Type B pancreatic cell (in vitro differentiated cells): Measurements from ENCODE around the gene ITPKB. TPM values are rescaled to one million over a fixed set of nuclear protein-coding genes. Genes with fewer than 3 reads are reported as not detected.
A peak's percentile ranks its signal among the peaks of the same experiment; 100 is the strongest.

Experiments
- DNase-seq: peaks from one replicate; pipeline ENCODE4 v3.0.0; 2021; ENCODE audit warnings: mixed read lengths; ENCODE audit not compliant: unreplicated experiment; ENCODE audit errors: extremely low spot score
- H3K27ac Mint-ChIP-seq: 2 replicates; pipeline ENCODE4 v1.8.0; 2021; ENCODE audit warnings: mild to moderate bottlenecking, mixed read lengths
- H3K27me3 Mint-ChIP-seq: 2 replicates; pipeline ENCODE4 v1.8.0; 2021; ENCODE audit warnings: mixed read lengths
- H3K36me3 Mint-ChIP-seq: 2 replicates; pipeline ENCODE4 v1.8.0; 2021; ENCODE audit warnings: mixed read lengths
- H3K4me1 Mint-ChIP-seq: one replicate; pipeline ENCODE4 v1.8.0; 2021; ENCODE audit warnings: mixed read lengths; ENCODE audit not compliant: unreplicated experiment
- H3K4me3 Mint-ChIP-seq: 2 replicates; pipeline ENCODE4 v1.8.0; 2021; ENCODE audit warnings: mild to moderate bottlenecking, mixed read lengths
- H3K9me3 Mint-ChIP-seq: 2 replicates; pipeline ENCODE4 v1.8.0; 2021; ENCODE audit warnings: mixed read lengths
- total RNA-seq: library from RNA; stranded (reverse); gene quantifications from 2 replicates; pipeline ENCODE4 v1.2.1, GENCODE V29; 2021; ENCODE audit warnings: low replicate concordance
- TF ChIP-seq, protein P1 (sequence below): fragments of 200-600 bp; sonication (generic); conservative IDR thresholded peaks from 2 replicates; pipeline ENCODE4 v1.5.0; 2021; ENCODE audit warnings: antibody characterized with exemption, mild to moderate bottlenecking

ITPKB gene
- total RNA-seq, 1 donor from 2014 or later, result 31.4 TPM

DNA sequence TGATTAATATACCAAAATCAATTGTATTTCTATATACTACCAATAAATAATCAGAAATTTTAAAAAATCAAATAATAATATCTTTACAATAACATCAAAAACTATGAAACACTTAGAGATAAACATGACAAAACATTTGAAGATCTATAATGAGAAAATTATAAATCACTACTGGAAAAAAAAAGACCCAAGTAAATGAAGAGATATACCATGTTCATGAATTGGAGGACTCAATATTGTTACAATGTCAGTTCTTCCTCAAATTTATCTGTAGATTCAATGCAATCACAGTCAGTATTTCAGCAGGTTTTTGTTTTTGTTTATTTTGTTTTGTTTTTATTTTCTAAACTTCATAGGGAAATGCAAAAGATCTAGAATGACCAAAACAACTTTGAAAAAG is 4.2 kb upstream of the ITPKB start:
- Mint-ChIP-seq H3K4me1 (no peaks in the 10 kb centered on the region), H3K4me3 (no peak overlapping the region), H3K27ac (no peak overlapping the region), H3K9me3 (no peaks in the 10 kb centered on the region), H3K27me3 (peaks cover under 1% of the 10 kb centered on the region), H3K36me3 (no peaks in the 10 kb centered on the region)
- TF ChIP-seq, protein P1, sequence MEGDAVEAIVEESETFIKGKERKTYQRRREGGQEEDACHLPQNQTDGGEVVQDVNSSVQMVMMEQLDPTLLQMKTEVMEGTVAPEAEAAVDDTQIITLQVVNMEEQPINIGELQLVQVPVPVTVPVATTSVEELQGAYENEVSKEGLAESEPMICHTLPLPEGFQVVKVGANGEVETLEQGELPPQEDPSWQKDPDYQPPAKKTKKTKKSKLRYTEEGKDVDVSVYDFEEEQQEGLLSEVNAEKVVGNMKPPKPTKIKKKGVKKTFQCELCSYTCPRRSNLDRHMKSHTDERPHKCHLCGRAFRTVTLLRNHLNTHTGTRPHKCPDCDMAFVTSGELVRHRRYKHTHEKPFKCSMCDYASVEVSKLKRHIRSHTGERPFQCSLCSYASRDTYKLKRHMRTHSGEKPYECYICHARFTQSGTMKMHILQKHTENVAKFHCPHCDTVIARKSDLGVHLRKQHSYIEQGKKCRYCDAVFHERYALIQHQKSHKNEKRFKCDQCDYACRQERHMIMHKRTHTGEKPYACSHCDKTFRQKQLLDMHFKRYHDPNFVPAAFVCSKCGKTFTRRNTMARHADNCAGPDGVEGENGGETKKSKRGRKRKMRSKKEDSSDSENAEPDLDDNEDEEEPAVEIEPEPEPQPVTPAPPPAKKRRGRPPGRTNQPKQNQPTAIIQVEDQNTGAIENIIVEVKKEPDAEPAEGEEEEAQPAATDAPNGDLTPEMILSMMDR, result no peak
- DNase-seq, result no peak

DNA sequence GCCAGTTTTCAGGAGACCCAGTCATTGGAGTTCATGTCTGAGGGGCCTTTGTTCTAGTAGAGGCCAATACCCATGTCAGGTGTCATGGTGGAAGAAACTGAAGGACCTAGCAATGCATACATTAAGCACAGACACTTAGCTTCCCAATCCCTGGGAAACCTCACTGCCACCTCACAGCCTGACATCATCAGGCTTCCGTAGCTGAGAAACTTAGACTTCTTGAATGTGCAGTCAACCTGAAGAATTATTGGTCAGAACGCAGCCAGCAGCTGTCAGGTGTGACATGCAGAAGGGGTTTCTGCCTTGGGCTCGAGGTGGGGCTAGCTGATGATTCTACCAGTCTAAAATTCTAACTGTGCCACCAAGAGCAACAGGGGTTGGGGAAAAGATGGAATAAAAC is 1.9 kb upstream of the ITPKB start:
- Mint-ChIP-seq H3K27me3 (no peaks in the 10 kb centered on the region), H3K4me3 (no peak overlapping the region), H3K36me3 (no peaks in the 10 kb centered on the region), H3K9me3 (no peaks in the 10 kb centered on the region), H3K27ac (no peak overlapping the region), H3K4me1 (no peaks in the 10 kb centered on the region)
- DNase-seq, result no peak
- TF ChIP-seq, protein P1, result no peak

DNA sequence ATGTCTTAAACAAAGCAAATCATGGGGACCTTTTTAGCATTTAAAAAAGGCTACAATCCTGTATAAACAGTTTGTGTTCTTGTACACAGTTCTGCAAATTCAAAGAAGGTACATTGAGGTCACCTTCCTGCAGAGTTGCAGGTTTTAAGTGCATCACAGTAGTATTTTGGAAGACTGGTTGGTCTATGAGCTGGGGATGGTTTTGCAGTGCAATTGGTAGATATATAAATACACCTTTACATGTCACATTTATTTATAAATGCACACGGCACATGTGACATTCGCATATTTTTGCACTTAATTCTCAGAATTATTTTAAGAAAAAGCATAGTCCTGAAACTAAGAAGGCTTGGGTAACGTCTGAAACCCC is 599 bp upstream of the ITPKB start:
- H3K4me3 Mint-ChIP-seq, result peak overlapping the region; percentile 97
- peak overlapping the region; percentile 89 for H3K27ac Mint-ChIP-seq
- H3K9me3 Mint-ChIP-seq, result no peaks in the 10 kb centered on the region
- TF ChIP-seq, protein P1, result no peak
- no peak for DNase-seq
- H3K36me3 Mint-ChIP-seq, result peaks cover 4% of the 10 kb centered on the region
- peaks cover under 1% of the 10 kb centered on the region for H3K4me1 Mint-ChIP-seq
- no peaks in the 10 kb centered on the region for H3K27me3 Mint-ChIP-seq

DNA sequence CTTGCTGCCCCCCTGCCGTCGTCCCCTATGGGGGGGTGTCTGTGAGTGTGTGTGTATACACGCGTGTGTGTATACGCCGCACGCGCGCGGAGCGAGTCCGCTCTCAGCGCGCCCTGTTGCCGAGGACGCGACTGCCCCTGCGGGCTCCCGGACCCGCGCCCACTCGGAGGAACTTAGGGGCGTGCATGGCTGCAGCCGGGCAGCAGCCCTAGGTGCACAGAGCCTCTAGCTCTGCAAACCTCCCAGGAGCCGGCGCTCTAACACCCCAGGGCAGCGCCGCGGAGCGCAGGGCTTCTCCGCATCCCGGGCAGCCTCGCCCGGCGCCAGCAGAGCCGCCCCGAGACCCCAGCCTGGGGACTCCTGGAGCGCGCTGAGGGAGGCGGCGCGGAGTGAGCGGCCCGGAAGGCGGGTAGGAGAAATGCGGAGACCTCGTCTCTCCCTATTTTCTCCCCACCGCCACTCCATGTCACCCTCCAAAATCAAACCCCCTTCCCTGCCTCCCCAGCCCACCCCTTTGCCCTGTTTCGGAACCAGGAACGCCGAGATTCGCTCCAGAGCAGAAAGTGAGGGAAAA is 574 bp downstream of the ITPKB start:
- peaks cover 12% of the 10 kb centered on the region for H3K4me1 Mint-ChIP-seq
- TF ChIP-seq, protein P1, result no peak
- no peak for DNase-seq
- no peaks in the 10 kb centered on the region for H3K9me3 Mint-ChIP-seq
- H3K36me3 Mint-ChIP-seq, result peaks cover 11% of the 10 kb centered on the region
- H3K27me3 Mint-ChIP-seq, result no peaks in the 10 kb centered on the region
- peak overlapping the region; percentile 97 for H3K4me3 Mint-ChIP-seq
- H3K27ac Mint-ChIP-seq, result peak overlapping the region; percentile 89

DNA sequence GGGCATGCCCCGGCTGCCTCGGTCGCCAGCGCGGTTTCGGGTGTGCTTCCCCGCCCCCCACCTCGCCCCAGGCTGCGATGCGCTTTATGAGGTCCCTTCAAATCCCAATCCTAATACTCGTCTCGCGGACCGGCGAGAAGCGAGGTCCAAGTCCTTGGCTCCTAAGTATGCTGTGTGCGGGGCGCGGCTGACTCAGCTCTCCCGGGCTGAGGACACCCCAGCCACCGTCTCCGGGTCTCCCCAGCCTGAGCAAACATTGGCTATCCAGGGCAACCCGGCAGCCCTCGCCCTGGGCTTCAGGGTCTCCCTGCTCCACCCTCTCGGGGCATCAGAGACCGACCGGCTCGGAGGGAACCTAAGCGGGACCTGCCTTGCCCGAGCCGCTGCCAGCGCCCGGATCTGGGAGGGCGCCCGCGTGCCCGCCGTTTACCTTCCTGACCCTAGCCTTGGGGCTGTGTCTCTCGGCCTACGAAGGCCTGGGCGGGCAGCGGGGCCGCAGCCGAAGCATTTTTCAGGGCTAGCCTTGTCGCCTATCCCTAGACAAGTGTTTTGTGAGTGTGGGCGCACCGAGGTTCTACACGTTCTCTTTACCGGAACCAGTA is 1.2 kb downstream of the ITPKB start:
- Mint-ChIP-seq H3K4me1 (peaks cover 15% of the 10 kb centered on the region), H3K4me3 (peak overlapping the region; percentile 97), H3K27ac (no peak overlapping the region), H3K9me3 (no peaks in the 10 kb centered on the region), H3K27me3 (no peaks in the 10 kb centered on the region), H3K36me3 (peaks cover 11% of the 10 kb centered on the region)
- no peak for DNase-seq
- TF ChIP-seq, protein P1, result no peak
